Measurements from ENCODE around the gene GPC5.
"Not testable (repeated sequence)": the region's sequence is repeated elsewhere in the genome, so short reads cannot be mapped to it uniquely, and the experiment has no call there.

DNA sequence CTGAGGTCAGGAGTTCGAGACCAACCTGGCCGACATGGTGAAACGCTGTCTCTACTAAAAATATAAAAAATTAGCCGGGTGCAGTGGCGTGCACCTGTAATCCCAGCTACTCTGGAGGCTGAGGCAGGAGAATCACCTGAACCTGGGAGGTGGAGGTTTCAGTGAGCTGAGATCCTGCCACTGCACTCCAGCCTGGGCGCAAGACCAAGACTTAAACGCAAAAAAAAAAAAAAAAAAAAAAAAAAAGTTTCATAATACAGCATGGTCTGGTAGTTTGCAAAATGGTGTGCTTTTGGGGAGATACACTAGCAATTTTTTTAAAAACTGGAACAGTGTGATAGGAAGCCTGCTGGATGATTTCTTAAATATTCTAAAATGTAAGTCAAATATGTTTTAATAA, 45.5 kb upstream of the GPC5 start:
- not testable (repeated sequence) for TF ChIP-seq EP300 (IDR thresholded peaks at IDR 0.05; ENCODE audit: borderline replicate concordance in 1 of 2, low read depth in 2 of 2, low read length in 2 of 2); SP2 (IDR thresholded peaks at IDR 0.05; ENCODE audit: low read length); SP1 (IDR thresholded peaks at IDR 0.05; ENCODE audit: low read depth, low read length); KDM1A (IDR thresholded peaks at IDR 0.05; ENCODE audit: borderline replicate concordance, low read length); RFX5 (IDR thresholded peaks at IDR 0.05; ENCODE audit: borderline replicate concordance, low read depth, low read length); TAF7 (optimal IDR thresholded peaks at IDR 0.05; ENCODE audit: borderline replicate concordance, low read depth, low read length); TCF12 (IDR thresholded peaks at IDR 0.05; ENCODE audit: low read depth, low read length); TEAD4 (IDR thresholded peaks at IDR 0.05; ENCODE audit: low read depth, low read length); GABPA (IDR thresholded peaks at IDR 0.05; ENCODE audit: borderline replicate concordance, insufficient read depth, low read length)
- TF ChIP-seq, protein P1, sequence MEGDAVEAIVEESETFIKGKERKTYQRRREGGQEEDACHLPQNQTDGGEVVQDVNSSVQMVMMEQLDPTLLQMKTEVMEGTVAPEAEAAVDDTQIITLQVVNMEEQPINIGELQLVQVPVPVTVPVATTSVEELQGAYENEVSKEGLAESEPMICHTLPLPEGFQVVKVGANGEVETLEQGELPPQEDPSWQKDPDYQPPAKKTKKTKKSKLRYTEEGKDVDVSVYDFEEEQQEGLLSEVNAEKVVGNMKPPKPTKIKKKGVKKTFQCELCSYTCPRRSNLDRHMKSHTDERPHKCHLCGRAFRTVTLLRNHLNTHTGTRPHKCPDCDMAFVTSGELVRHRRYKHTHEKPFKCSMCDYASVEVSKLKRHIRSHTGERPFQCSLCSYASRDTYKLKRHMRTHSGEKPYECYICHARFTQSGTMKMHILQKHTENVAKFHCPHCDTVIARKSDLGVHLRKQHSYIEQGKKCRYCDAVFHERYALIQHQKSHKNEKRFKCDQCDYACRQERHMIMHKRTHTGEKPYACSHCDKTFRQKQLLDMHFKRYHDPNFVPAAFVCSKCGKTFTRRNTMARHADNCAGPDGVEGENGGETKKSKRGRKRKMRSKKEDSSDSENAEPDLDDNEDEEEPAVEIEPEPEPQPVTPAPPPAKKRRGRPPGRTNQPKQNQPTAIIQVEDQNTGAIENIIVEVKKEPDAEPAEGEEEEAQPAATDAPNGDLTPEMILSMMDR (IDR thresholded peaks at IDR 0.05; ENCODE audit: control extremely low read depth in 1 of 3, insufficient read depth in 1 of 3, low read depth in 1 of 3, low read length in 3 of 3) = not testable (repeated sequence)
- TF ChIP-seq, protein P2, sequence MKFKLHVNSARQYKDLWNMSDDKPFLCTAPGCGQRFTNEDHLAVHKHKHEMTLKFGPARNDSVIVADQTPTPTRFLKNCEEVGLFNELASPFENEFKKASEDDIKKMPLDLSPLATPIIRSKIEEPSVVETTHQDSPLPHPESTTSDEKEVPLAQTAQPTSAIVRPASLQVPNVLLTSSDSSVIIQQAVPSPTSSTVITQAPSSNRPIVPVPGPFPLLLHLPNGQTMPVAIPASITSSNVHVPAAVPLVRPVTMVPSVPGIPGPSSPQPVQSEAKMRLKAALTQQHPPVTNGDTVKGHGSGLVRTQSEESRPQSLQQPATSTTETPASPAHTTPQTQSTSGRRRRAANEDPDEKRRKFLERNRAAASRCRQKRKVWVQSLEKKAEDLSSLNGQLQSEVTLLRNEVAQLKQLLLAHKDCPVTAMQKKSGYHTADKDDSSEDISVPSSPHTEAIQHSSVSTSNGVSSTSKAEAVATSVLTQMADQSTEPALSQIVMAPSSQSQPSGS (IDR thresholded peaks at IDR 0.05; ENCODE audit: low read length) = not testable (repeated sequence)
- peak in 1 of 2 experiments; percentile 7; a peak in 2 of 3 replicates for TF ChIP-seq POLR2A (IDR thresholded peaks at IDR 0.05; ENCODE audit: control extremely low read depth in 1 of 2, low read depth in 2 of 2, low read length in 2 of 2)
- TF ChIP-seq, protein P3, sequence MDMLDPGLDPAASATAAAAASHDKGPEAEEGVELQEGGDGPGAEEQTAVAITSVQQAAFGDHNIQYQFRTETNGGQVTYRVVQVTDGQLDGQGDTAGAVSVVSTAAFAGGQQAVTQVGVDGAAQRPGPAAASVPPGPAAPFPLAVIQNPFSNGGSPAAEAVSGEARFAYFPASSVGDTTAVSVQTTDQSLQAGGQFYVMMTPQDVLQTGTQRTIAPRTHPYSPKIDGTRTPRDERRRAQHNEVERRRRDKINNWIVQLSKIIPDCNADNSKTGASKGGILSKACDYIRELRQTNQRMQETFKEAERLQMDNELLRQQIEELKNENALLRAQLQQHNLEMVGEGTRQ (IDR thresholded peaks at IDR 0.05; ENCODE audit: low read length) = not testable (repeated sequence)
- TF ChIP-seq, protein P4, sequence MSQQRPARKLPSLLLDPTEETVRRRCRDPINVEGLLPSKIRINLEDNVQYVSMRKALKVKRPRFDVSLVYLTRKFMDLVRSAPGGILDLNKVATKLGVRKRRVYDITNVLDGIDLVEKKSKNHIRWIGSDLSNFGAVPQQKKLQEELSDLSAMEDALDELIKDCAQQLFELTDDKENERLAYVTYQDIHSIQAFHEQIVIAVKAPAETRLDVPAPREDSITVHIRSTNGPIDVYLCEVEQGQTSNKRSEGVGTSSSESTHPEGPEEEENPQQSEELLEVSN (IDR thresholded peaks at IDR 0.05) = not testable (repeated sequence)

All from H1 (cell line).